ENCODE data around the gene PKD2L1. TPM values are rescaled to one million over a fixed set of nuclear protein-coding genes. Genes with fewer than 3 reads are reported as not detected.

PKD2L1 gene
- total and polyA plus RNA-seq, 10 of the 15 experiments (the other 5 are each of a cell fraction or from before 2014, with no cell fraction given) = 0.05 to 0.17 (median 0.08) TPM; not detected in 6

GRCh38 chr10:100373298-100374199 lies 43.5 kb upstream of the PKD2L1 start:
- Histone ChIP-seq H3K4me1 (ENCODE audit: control insufficient read depth, insufficient read depth, low read length) (peaks cover 34% of the 10 kb centered on the region), H4K20me1 (ENCODE audit: control insufficient read depth, insufficient read depth) (no peaks in the 10 kb centered on the region), H3K9me3 (replicated peaks; ENCODE audit: control insufficient read depth, insufficient read depth, low read length) (no peaks in the 10 kb centered on the region), H3K79me2 (ENCODE audit: control insufficient read depth, insufficient read depth, low read length) (peaks cover 10% of the 10 kb centered on the region), H3K36me3 (ENCODE audit: control insufficient read depth in 2 of 2, insufficient read depth in 2 of 2, low read length in 1 of 2) (no peaks in the 10 kb centered on the region), H2AFZ (ENCODE audit: control insufficient read depth, low read depth, low read length) (peak overlapping the region; percentile 92), H3K4me3 (peak overlapping the region; percentile 94), H3K4me2 (ENCODE audit: control insufficient read depth, insufficient read depth) (peak overlapping the region; percentile 99), H3K9ac (ENCODE audit: control insufficient read depth, insufficient read depth, low read length) (peak overlapping the region; percentile 90), H3K27me3 (replicated peaks in 1 of 2; ENCODE audit: control insufficient read depth in 2 of 2, insufficient read depth in 2 of 2, low read length in 1 of 2) (no peaks in the 10 kb centered on the region), H3K27ac (ENCODE audit: control insufficient read depth, insufficient read depth) (peak overlapping the region; percentile 85)
- ChIA-PET RAD21 (ENCODE audit: unreplicated experiment) (interaction anchor here (0.6 to 3.1 kb wide), 10 partner anchors 12 to 181 kb away, joined by 3 to 73 read pairs (median 4); partner anchors contain the start of genes PKD2L1 and SCD), SMC1A (ENCODE audit: uncharacterized antibody, unreplicated experiment) (interaction anchor here (0.8 to 7.7 kb wide), 5 partner anchors 14 to 157 kb away, joined by 3 to 118 read pairs (median 4); partner anchors contain the start of gene SCD), CTCF (interaction anchor here (0.6 to 2.7 kb wide), 14 partner anchors 10 to 1021 kb away, joined by 3 to 31 read pairs (median 4); partner anchors contain the start of genes DNMBP, HIF1AN and SCD), POLR2A (interaction anchor here (0.6 to 6.5 kb wide), 13 partner anchors 8 to 1898 kb away, joined by 3 to 191 read pairs (median 3); partner anchors contain the start of genes HIF1AN and SCD)
- intact Hi-C loops (cut with micrococcal nuclease; ENCODE audit: unreplicated experiment) = loop anchor here (2.0 kb wide), 1 partner anchor 27 kb away; the partner anchor contains the start of gene SCD
- DNase-seq (ENCODE audit: low read depth, low spot score) (peak; percentile 85), ATAC-seq (peak; percentile 95), FAIRE-seq (peak; percentile 38)
- BruUV-seq (replicated peaks) = TSS peak; percentile 98
- in situ Hi-C loops (cut with MboI) = no loop called here
- WGBS (ENCODE audit: insufficient coverage, insufficient replicate concordance, low lambda C conversion rate, missing lambda C conversion rate) = under 1% methylated on average over 41 of the region's 45 CpGs
- no peak for TF ChIP-seq ELK1 (IDR thresholded peaks at IDR 0.05; ENCODE audit: low read depth, low read length)
- no peak for TF ChIP-seq BCLAF1 (IDR thresholded peaks at IDR 0.05)
- TF ChIP-seq SMC3 (IDR thresholded peaks at IDR 0.05; ENCODE audit: borderline replicate concordance, low read length) = no peak
- no peak for TF ChIP-seq SMAD5 (IDR thresholded peaks at IDR 0.05; ENCODE audit: low read depth)
- TF ChIP-seq SIN3A (IDR thresholded peaks at IDR 0.05; ENCODE audit: low read depth, low read length) = 0 out of 2 replicates have a peak, but pooled peaks have one; percentile 48
- peak in 1 of 2 experiments; percentile 92; a peak in 2 of 3 replicates for TF ChIP-seq EGR1 (IDR thresholded peaks at IDR 0.05; ENCODE audit: borderline replicate concordance in 1 of 2, low read depth in 2 of 2, low read length in 2 of 2)
- peak; percentile 51; the same call in 1 of the 2 replicates for TF ChIP-seq MLLT1 (IDR thresholded peaks at IDR 0.05)
- TF ChIP-seq SKIL (IDR thresholded peaks at IDR 0.05; ENCODE audit: low read depth, poor library complexity, severe bottlenecking) = peak; percentile 43
- no peak for TF ChIP-seq CBX3 (IDR thresholded peaks at IDR 0.05; ENCODE audit: borderline replicate concordance, low read depth)
- peak; percentile 87 for TF ChIP-seq TBL1XR1 (IDR thresholded peaks at IDR 0.05; ENCODE audit: low read depth, low read length)
- TF ChIP-seq IRF3 (IDR thresholded peaks at IDR 0.05) = peak; percentile 62; the same call in 1 of the 2 replicates
- TF ChIP-seq RAD51 (IDR thresholded peaks at IDR 0.05) = peak; percentile 93
